Kidney (tissue), 14 donors: ENCODE measurements around the gene NRTN. TPM values are rescaled to one million over a fixed set of nuclear protein-coding genes. Genes with fewer than 3 reads are reported as not detected.

Source experiments
- DNase-seq, 5 donors: peaks; one replicate each; pipeline ENCODE4 v3.0.0-alpha.2; 2013 to 2020
- FAIRE-seq: peaks from 2 replicates; lab custom pipeline; 2012; peaks lifted over from hg19 to GRCh38; lab: Jason Lieb, UNC
- H3K27ac ChIP-seq, 2 donors: one replicate each; pipeline ENCODE4 v1.7.0; 2013; ENCODE audit warnings: low read depth in 2 of 2, low read length in 2 of 2, inconsistent platforms in 1 of 2
- H3K27me3 ChIP-seq: one replicate; pipeline ENCODE4 v1.7.1; 2013; ENCODE audit warnings: low read length, inconsistent platforms; ENCODE audit not compliant: control insufficient read depth, insufficient read depth
- H3K36me3 ChIP-seq, 3 donors: one replicate each; pipeline versions ENCODE4 v1.7.0 to v1.7.1; 2013; ENCODE audit warnings: low read length in 3 of 3, control low read depth in 1 of 3, inconsistent platforms in 1 of 3; ENCODE audit not compliant: insufficient read depth in 3 of 3, control insufficient read depth in 2 of 3
- H3K4me1 ChIP-seq, 3 donors: one replicate each; pipeline versions ENCODE4 v1.7.0 to v1.7.1; 2013; ENCODE audit warnings: low read length in 3 of 3, inconsistent platforms in 1 of 3, low read depth in 1 of 3; ENCODE audit not compliant: control insufficient read depth in 2 of 3, insufficient read depth in 2 of 3
- H3K4me3 ChIP-seq, 3 donors: one replicate each; pipeline versions ENCODE4 v1.7.0 to v1.8.1; 2013; ENCODE audit warnings: low read length in 3 of 3, control low read depth in 1 of 3, inconsistent platforms in 1 of 3
- H3K9ac ChIP-seq, 3 donors: one replicate each; pipeline versions ENCODE4 v1.7.0 to v1.7.1; 2013; ENCODE audit warnings: low read length in 3 of 3, control low read depth in 1 of 3, inconsistent platforms in 1 of 3
- H3K9me3 ChIP-seq, 3 donors: one replicate each; pipeline versions ENCODE4 v1.7.0 to v1.7.1; 2013; ENCODE audit warnings: low read length in 3 of 3, control low read depth in 1 of 3, inconsistent platforms in 1 of 3; ENCODE audit not compliant: control insufficient read depth in 2 of 3, insufficient read depth in 1 of 3
- CTCF ChIP-seq: IDR thresholded peaks from 3 replicates; pipeline ENCODE4 v1.5.1; 2012; ENCODE audit warnings: mild to moderate bottlenecking, moderate library complexity, borderline replicate concordance; ENCODE audit not compliant: insufficient read depth; ENCODE audit errors: extremely low read depth
- intact Hi-C: fragments of 100-400 bp; cut with DNase I; formaldehyde crosslinking; loops from one replicate; pipeline ENCODE4 v1.11.1; 2022
- polyA plus RNA-seq: library from polyadenylated mRNA; stranded (reverse); fragments of 350-450 nt; fragmentation: Illumina TruSeq; extraction: RNeasy Lipid Tissue Mini Kit (QIAGEN cat#74804); gene quantifications from one replicate; pipeline ENCODE4 v1.2.3, GENCODE V29; 2014; ENCODE audit warnings: low read depth, low replicate concordance; ENCODE audit not compliant: insufficient read depth
- total RNA-seq: library from RNA; stranded (reverse); fragmentation: NEBNext Ultra II Directional; extraction: Animal tissue kit (Norgen Biotek cat#: 25700); gene quantifications from one replicate; pipeline ENCODE4 v1.2.1, GENCODE V29; 2021
- donor health status: control.
- donor health status: control.
- donor health status: control.
- donor health status: control.
- donor health status: control.
- donor health status: DM: yes; HTN: yes; CAD: no.
- donor health status: Normal renal cell carcinoma (clear cell type).

The NRTN gene
- total and polyA plus RNA-seq, 2 donors from 2014 or later = 3.5 to 5.8 TPM

GRCh38 chr19:5809053-5809452, 4.2 kb downstream of the NRTN start:
- Histone ChIP-seq H3K4me1 (peaks cover 0 to 2% (median 0%) of the 10 kb centered on the region in 3 donors), H3K9ac (no peak overlapping the region), H3K9me3 (no peaks in the 10 kb centered on the region), H3K27me3 (no peaks in the 10 kb centered on the region), H3K4me3 (no peak overlapping the region), H3K36me3 (no peaks in the 10 kb centered on the region), H3K27ac (no peak overlapping the region)
- DNase-seq = no peak
- intact Hi-C loops = loop anchor here (10.0 kb wide), 1 partner anchor 86 kb away; no protein-coding TSS in a partner anchor
- FAIRE-seq = no peak
- no peak for TF ChIP-seq CTCF

GRCh38 chr19:5809469-5809868, 4.6 kb downstream of the NRTN start:
- intact Hi-C loops = loop anchor here (10.0 kb wide), 1 partner anchor 85 kb away; no protein-coding TSS in a partner anchor
- Histone ChIP-seq H3K36me3 (no peaks in the 10 kb centered on the region), H3K9me3 (no peaks in the 10 kb centered on the region), H3K4me3 (no peak overlapping the region), H3K9ac (no peak overlapping the region), H3K4me1 (peaks cover 0 to 2% (median 0%) of the 10 kb centered on the region in 3 donors), H3K27me3 (no peaks in the 10 kb centered on the region), H3K27ac (no peak overlapping the region)
- no peak for TF ChIP-seq CTCF
- DNase-seq (no peak), FAIRE-seq (no peak)

- Histone ChIP-seq H3K4me3 (no peak overlapping the region), H3K27ac (no peak overlapping the region), H3K9ac (no peak overlapping the region), H3K9me3 (no peaks in the 10 kb centered on the region), H3K36me3 (no peaks in the 10 kb centered on the region), H3K27me3 (no peaks in the 10 kb centered on the region), H3K4me1 (no peaks in the 10 kb centered on the region)
- intact Hi-C loops = no loop called here
- no peak for FAIRE-seq
- no peak for TF ChIP-seq CTCF
- DNase-seq = no peak
Measured at GRCh38 chr19:5811117-5811516, 6.2 kb downstream of the NRTN start.
